Liver (tissue), 9 donors: ENCODE measurements around the gene IRF4. TPM values are rescaled to one million over a fixed set of nuclear protein-coding genes. Genes with fewer than 3 reads are reported as not detected.

Experiments
- DNase-seq: peaks from one replicate; pipeline ENCODE4 v3.0.0-alpha.2; 2017; ENCODE audit warnings: low spot score
- H3K27ac ChIP-seq, 2 donors: one replicate each; pipeline ENCODE4 v1.7.0; 2013; ENCODE audit warnings: inconsistent platforms in 2 of 2, low read length in 2 of 2, control low read depth in 1 of 2, low read depth in 1 of 2, mild to moderate bottlenecking in 1 of 2
- H3K27me3 ChIP-seq, 4 donors: one replicate each; pipeline versions ENCODE4 v1.6.1 to v1.7.0; 2013; ENCODE audit warnings: low read length in 3 of 4, inconsistent platforms in 1 of 4, mild to moderate bottlenecking in 1 of 4, moderate library complexity in 1 of 4; ENCODE audit not compliant: control insufficient read depth in 4 of 4, insufficient read depth in 4 of 4
- H3K36me3 ChIP-seq, 4 donors: one replicate each; pipeline versions ENCODE4 v1.6.1 to v1.7.0; 2013; ENCODE audit warnings: low read length in 3 of 4, mild to moderate bottlenecking in 3 of 4, low read depth in 1 of 4, moderate library complexity in 1 of 4; ENCODE audit not compliant: control insufficient read depth in 4 of 4, insufficient read depth in 3 of 4
- H3K4me1 ChIP-seq, 4 donors: one replicate each; pipeline versions ENCODE4 v1.6.1 to v1.7.0; 2013; ENCODE audit warnings: low read length in 3 of 4, mild to moderate bottlenecking in 3 of 4, moderate library complexity in 1 of 4; ENCODE audit not compliant: control insufficient read depth in 4 of 4, insufficient read depth in 4 of 4
- H3K4me3 ChIP-seq, 3 donors: one replicate each; pipeline versions ENCODE4 v1.6.1 to v1.7.0; 2013; ENCODE audit warnings: low read length in 3 of 3, control low read depth in 1 of 3, low read depth in 1 of 3, mild to moderate bottlenecking in 1 of 3
- H3K9ac ChIP-seq, 2 donors: one replicate each; pipeline ENCODE4 v1.7.0; 2013; ENCODE audit warnings: low read length in 2 of 2, mild to moderate bottlenecking in 2 of 2, moderate library complexity in 2 of 2, control low read depth in 1 of 2, low read depth in 1 of 2
- H3K9me3 ChIP-seq, 4 donors: one replicate each; pipeline versions ENCODE4 v1.6.1 to v1.7.0; 2013; ENCODE audit warnings: low read length in 3 of 4; ENCODE audit not compliant: control insufficient read depth in 4 of 4
- ATF3 ChIP-seq: IDR thresholded peaks from 2 replicates; pipeline ENCODE4 v1.6.1; 2016; ENCODE audit warnings: antibody characterized with exemption
- CTCF ChIP-seq: fragments of 150-350 bp; IDR thresholded peaks from 2 replicates; pipeline ENCODE4 v1.5.1; 2017; ENCODE audit warnings: improper control_type of control experiment, low read depth, low read length; ENCODE audit not compliant: missing input control
- EGR1 ChIP-seq, 2 donors: IDR thresholded peaks; 2 replicates each; pipeline ENCODE4 v1.6.1; 2016 to 2018; ENCODE audit warnings: antibody characterized with exemption in 2 of 2, low read depth in 2 of 2
- FOXA1 ChIP-seq: IDR thresholded peaks from 2 replicates; pipeline ENCODE4 v1.6.1; 2016; ENCODE audit warnings: antibody characterized with exemption
- HNF4G ChIP-seq: IDR thresholded peaks from 2 replicates; pipeline ENCODE4 v1.6.1; 2016; ENCODE audit warnings: antibody characterized with exemption
- JUND ChIP-seq, 2 donors: IDR thresholded peaks; 2 replicates each; pipeline ENCODE4 v1.6.1; 2016; ENCODE audit warnings: antibody characterized with exemption in 2 of 2
- MAX ChIP-seq: IDR thresholded peaks from 2 replicates; pipeline ENCODE4 v1.6.1; 2016; ENCODE audit warnings: antibody characterized with exemption
- NR2F2 ChIP-seq: IDR thresholded peaks from 2 replicates; pipeline ENCODE4 v1.6.1; 2016; ENCODE audit warnings: antibody characterized with exemption
- RAD21 ChIP-seq, 2 donors: IDR thresholded peaks; 2 replicates each; pipeline ENCODE4 v1.6.1; 2016; ENCODE audit warnings: antibody characterized with exemption in 2 of 2, mild to moderate bottlenecking in 2 of 2
- REST ChIP-seq: IDR thresholded peaks from 2 replicates; pipeline ENCODE4 v1.6.1; 2016; ENCODE audit warnings: antibody characterized with exemption, mild to moderate bottlenecking
- RXRA ChIP-seq, 2 donors: IDR thresholded peaks; 2 replicates each; pipeline ENCODE4 v1.6.1; 2017 to 2018; ENCODE audit warnings: antibody characterized with exemption in 2 of 2, mild to moderate bottlenecking in 1 of 2
- SP1 ChIP-seq: IDR thresholded peaks from 2 replicates; pipeline ENCODE4 v1.6.1; 2018; ENCODE audit warnings: antibody characterized with exemption, mild to moderate bottlenecking
- TAF1 ChIP-seq: conservative IDR thresholded peaks from 2 replicates; pipeline ENCODE4 v1.6.1; 2016; ENCODE audit warnings: antibody characterized with exemption, mild to moderate bottlenecking
- YY1 ChIP-seq: IDR thresholded peaks from 2 replicates; pipeline ENCODE4 v1.6.1; 2016; ENCODE audit warnings: antibody characterized with exemption, mild to moderate bottlenecking
- ZBTB33 ChIP-seq: IDR thresholded peaks from 2 replicates; pipeline ENCODE4 v1.6.1; 2016; ENCODE audit warnings: antibody characterized with exemption
- WGBS: extraction: QIAGEN DNeasy Blood & Tissue Kit; methylation state at CpG from one replicate; pipeline ENCODE4 v1.1.7; 2013; 5-methylcytosine and 5-hydroxymethylcytosine counted together
- polyA plus RNA-seq, 2 donors: library from polyadenylated mRNA; stranded (reverse) in 1 of 2; unstranded in 1 of 2; fragments of 200-250 nt in 1 of 2; fragments of >200 nt in 1 of 2; fragmentation: Nextera tagmentation in 1 of 2; extraction: Ambion mirVana in 1 of 2; gene quantifications; one replicate each; pipeline versions ENCODE4 v1.2.1 to v1.2.3, GENCODE V29; 2013 to 2015
- total RNA-seq, 2 donors: library from RNA; depleted of rRNA; stranded (reverse); fragments of >200 nt; gene quantifications; one replicate each; pipeline ENCODE4 v1.2.3, GENCODE V29; 2014
- donor health status: healthy.
- donor health status: healthy.
- donor health status: healthy.
- donor health status: healthy.
- donor health status: healthy.

The IRF4 gene
- total and polyA plus RNA-seq, 4 donors: 0.68 to 1.6 (median 1.1) TPM

- TF ChIP-seq REST (no peak), MAX (no peak), TAF1 (no peak), FOXA1 (no peak), YY1 (no peak), JUND (IDR thresholded peaks at IDR 0.05) (no peak), ATF3 (no peak)
Measured at GRCh38 chr6:352474-352873, 39.1 kb upstream of the IRF4 start (continued).

- H3K27me3 ChIP-seq: no peaks in the 10 kb centered on the region
- no peaks in the 10 kb centered on the region for H3K9me3 ChIP-seq
- TF ChIP-seq HNF4G (no peak), SP1 (no peak), TAF1 (no peak), JUND (IDR thresholded peaks at IDR 0.05) (no peak), RXRA (IDR thresholded peaks at IDR 0.05) (no peak)
- no peak overlapping the region for H3K4me3 ChIP-seq
- WGBS: 81% methylated on average over 11 of the region's 11 CpGs
- DNase-seq: no peak
- H3K36me3 ChIP-seq: peaks cover 6 to 11% (median 9%) of the 10 kb centered on the region in 4 donors
- H3K9ac ChIP-seq: no peak overlapping the region
- peaks cover 0 to 5% (median 0%) of the 10 kb centered on the region in 4 donors for H3K4me1 ChIP-seq
- no peak overlapping the region for H3K27ac ChIP-seq
Measured at GRCh38 chr6:352896-353470, 38.6 kb upstream of the IRF4 start.

- H3K9me3 ChIP-seq: no peaks in the 10 kb centered on the region
- H3K36me3 ChIP-seq: peaks cover 0 to 8% (median 5%) of the 10 kb centered on the region in 4 donors
- H3K27ac ChIP-seq: no peak overlapping the region
- TF ChIP-seq NR2F2 (no peak), HNF4G (no peak), ATF3 (no peak), CTCF (no peak), ZBTB33 (no peak), RAD21 (IDR thresholded peaks at IDR 0.05) (no peak), JUND (IDR thresholded peaks at IDR 0.05) (no peak), RXRA (IDR thresholded peaks at IDR 0.05) (no peak), MAX (no peak), EGR1 (IDR thresholded peaks at IDR 0.05; ENCODE audit: low read depth in 2 of 2) (no peak)
- H3K4me1 ChIP-seq: peaks cover 0 to 5% (median 0%) of the 10 kb centered on the region in 4 donors
- no peak overlapping the region for H3K9ac ChIP-seq
- H3K27me3 ChIP-seq: no peaks in the 10 kb centered on the region
- no peak overlapping the region for H3K4me3 ChIP-seq
- 91% methylated on average over 18 of the region's 18 CpGs for WGBS
- DNase-seq: no peak
Measured at GRCh38 chr6:353642-354614, 37.6 kb upstream of the IRF4 start.
